Measurements from ENCODE around the gene KANSL3.

KANSL3 gene

DNA sequence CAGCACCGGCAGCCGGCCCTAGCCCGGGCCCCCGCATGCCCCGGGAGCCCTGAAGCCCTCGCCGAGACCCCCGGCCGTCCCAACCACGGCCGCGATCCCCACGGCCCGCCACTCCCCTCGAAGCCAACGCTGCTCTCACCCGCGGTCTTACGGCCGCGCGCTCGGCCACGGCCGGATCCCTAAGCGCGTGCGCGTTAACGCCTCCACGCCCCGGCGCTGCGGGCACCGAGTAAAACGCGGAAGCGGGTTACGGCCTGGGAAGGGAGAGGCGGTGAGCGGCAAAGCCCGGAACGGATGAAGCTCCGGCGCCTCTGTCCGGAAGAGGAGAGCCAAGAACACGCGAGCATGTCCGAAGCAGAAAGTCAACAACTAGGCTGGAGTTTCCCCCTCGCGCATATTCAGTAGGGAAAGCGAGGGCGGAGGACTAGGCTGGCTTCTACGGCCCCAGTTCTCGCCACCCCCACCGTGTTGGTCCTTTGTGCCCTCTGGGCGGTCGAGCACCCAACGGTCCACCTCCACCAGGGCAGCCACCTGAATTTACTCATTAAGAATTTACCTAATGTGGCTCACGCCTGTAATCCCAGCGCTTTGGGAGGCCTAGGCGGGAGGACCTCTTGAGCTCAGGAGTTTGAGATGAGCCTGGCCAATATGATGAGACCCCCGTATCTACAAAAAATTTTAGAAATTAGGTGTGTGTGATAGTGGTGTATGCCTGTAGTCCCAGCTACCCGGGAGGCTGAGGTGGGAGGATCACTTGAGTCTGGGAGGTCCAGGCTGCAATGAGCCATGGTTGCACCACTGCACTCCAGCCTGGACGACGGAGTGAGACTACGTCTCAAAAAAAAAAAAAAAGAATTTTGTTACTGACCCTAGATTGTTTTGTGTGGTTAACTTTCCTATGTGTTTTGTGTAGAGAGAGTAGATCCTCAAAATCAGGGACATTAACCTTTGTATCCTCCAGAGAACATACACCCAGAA, at the start of gene KANSL3:
TSS of gene KANSL3 (minus strand) at position 169 of the 978 bp plus-strand sequence. CDS start 1,177 bp downstream, outside the sequence.
- peak; percentile 93 for DNase-seq (ENCODE audit: low read depth)
- TF ChIP-seq, protein P1, sequence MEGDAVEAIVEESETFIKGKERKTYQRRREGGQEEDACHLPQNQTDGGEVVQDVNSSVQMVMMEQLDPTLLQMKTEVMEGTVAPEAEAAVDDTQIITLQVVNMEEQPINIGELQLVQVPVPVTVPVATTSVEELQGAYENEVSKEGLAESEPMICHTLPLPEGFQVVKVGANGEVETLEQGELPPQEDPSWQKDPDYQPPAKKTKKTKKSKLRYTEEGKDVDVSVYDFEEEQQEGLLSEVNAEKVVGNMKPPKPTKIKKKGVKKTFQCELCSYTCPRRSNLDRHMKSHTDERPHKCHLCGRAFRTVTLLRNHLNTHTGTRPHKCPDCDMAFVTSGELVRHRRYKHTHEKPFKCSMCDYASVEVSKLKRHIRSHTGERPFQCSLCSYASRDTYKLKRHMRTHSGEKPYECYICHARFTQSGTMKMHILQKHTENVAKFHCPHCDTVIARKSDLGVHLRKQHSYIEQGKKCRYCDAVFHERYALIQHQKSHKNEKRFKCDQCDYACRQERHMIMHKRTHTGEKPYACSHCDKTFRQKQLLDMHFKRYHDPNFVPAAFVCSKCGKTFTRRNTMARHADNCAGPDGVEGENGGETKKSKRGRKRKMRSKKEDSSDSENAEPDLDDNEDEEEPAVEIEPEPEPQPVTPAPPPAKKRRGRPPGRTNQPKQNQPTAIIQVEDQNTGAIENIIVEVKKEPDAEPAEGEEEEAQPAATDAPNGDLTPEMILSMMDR (conservative IDR thresholded peaks at IDR 0.05; ENCODE audit: low read length), result no peak
- peak within 1 kb of the TSS; percentile 79 for H3K4me3 ChIP-seq (ENCODE audit: low read length)

DNA sequence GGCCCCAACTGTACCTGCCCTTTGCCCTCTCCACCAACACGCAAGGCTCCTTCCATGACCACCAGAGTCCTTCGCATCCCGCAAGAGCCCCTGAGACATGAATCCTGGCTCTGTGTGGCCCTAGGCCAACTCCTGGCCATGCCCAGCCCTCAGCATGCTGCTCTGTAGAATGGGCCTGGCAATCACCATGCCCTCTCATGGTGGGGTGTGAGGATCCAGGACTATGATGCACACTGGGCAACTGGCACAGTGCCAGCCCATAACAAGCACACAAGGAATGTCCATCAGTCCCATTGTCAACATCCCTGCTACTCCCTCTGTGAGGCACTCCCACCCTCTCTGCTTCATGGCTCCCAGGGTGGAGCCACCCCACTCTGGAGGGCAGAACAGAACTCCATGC, 49.2 kb upstream of the KANSL3 start:
- no peak for DNase-seq (ENCODE audit: low read depth)

DNA sequence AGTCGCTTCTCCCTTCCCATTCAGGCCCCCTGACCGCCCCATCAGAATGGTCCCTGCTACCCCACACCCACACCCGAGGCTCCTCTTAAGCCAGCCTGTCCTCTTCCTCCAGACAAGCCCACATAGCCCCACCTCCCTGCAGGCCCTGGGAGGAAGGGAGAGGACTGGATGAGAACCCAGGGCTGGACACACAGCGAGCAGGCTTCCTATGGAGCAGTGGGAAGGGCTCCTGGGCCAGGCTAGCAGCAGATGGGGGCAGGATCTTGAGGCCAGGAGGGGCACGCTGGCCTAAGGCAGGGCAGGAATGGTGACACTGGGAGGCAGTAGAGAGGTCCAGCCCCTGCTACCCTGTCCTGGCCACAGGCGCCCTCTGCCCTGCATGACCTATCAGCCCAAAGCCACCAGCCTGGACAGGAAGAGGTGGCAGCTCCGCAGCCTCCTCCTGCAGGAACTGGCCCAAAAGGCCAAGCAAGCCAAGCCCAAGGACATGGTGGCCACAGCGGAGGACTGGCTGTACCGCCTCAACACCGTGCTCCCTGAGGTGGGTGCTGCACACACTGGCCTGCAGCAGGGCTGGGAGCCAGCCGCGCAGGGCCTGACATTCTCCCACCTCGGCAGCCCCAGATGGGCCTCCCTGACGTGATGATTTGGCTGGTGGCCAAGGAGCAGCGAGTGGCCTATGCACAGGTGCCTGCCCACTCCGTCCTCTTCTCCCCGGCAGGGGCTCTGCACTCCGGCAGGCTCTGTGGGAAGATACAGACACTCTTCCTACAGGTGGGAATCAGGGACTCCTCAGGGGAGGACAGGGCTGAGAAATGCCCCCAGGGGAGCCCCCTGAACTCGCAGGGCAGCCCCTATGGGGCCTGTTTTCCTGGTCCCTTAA, 47.7 kb upstream of the KANSL3 start:
- no peak for DNase-seq (ENCODE audit: low read depth)
- TF ChIP-seq, protein P1 (conservative IDR thresholded peaks at IDR 0.05; ENCODE audit: low read length), result no peak
- H3K4me3 ChIP-seq (ENCODE audit: low read length), result no peak overlapping the region

More for the DNA sequence above, 49.2 kb upstream of the KANSL3 start:
- TF ChIP-seq, protein P1 (conservative IDR thresholded peaks at IDR 0.05; ENCODE audit: low read length), result no peak
- no peak overlapping the region for H3K4me3 ChIP-seq (ENCODE audit: low read length)

DNA sequence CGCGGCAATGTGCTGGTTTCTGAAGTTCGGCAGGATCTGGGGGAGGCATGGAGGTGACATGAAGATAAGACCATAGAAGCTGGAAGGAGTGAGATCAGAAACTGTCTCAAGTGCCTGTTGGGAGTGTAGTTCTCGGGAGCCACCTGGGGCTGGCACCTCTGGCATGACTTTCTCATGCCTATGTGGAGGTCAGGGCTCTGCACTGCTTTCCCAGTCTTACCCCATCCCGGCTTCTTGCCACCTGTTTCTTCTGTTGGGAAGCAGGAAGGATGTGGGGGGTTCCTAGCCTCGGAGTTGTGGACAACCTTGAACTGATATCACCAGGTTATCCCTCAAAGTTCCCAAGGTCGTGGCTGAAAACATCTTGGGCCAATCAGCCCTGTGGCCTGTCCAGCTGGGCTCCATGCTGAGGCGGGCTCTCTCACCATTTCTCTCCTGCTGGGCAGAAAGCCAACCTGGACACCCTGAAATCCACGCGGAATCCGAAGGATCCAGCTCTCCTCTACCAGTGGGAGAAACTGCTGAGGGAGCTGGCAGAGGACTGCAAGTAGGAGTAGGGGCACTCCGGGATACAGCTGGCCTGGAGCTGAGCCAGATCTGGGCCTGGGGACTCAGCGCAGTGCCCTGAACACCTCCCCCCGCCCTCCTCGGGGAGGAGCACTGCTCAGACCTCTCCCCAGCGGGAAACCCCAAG, 46.9 kb upstream of the KANSL3 start:
- no peak for DNase-seq (ENCODE audit: low read depth)
- TF ChIP-seq, protein P1 (conservative IDR thresholded peaks at IDR 0.05; ENCODE audit: low read length), result no peak
- no peak overlapping the region for H3K4me3 ChIP-seq (ENCODE audit: low read length)

DNA sequence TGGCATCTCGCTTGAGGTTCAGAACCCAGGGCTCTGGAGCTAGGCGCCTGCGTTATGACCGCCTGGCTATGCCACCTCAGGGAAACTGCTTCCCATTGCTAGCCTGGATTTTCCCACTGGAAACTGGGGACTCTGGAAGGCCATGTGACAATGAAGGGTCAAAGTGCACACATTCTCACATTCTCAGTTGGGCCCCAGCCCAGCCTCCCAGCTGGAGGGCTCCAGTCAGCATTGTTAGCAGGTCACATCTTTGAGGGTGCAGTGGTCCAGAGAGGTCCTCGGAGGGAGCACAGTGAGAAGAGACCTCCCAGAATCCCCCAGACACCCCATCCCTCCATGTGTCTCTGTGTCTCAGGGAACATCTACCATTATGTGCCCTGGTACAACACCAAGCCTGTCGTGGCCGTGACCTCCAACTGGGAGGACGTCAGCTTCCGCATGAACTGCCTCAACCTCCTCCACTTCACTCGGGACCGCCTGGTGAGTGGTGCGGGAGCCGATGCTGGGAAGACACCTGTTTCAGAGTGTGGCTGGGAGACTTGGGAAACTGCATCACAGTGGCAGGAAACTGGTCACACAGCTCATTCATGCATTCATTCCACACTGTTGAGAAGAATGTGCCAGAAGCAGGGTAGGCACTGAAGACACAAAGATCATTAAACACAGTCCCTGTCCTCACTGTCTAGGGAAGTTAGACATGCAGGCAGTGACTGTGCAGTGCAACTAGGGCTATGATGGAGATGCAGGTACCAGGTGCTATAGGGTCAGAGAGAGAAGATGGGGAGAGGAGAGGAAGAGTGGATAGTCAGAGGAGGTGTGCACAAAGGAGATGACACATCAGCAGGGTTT, 46.1 kb upstream of the KANSL3 start:
- DNase-seq (ENCODE audit: low read depth), result no peak
- TF ChIP-seq, protein P1 (conservative IDR thresholded peaks at IDR 0.05; ENCODE audit: low read length), result no peak
- H3K4me3 ChIP-seq (ENCODE audit: low read length), result no peak overlapping the region

DNA sequence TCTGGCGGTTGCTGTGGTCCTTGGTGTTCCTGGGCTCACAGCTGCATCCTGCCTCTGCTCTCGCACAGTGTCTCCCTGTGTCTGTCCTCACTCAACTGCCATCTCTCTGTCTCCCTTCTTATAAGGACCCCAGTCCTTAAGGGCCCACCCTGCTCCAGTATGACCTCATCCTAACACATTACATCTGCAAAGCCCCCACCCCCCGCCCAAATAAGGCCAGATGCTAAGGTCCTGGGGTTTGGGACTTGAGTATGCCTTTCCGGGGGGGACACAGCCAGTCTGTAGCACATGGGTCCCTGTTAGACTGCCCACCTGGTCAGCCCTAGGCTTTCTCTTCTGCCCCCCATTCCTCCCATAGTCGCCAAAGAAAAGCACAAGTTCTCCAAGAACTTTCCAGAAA, 45.2 kb upstream of the KANSL3 start:
- H3K4me3 ChIP-seq (ENCODE audit: low read length), result no peak overlapping the region
- TF ChIP-seq, protein P1 (conservative IDR thresholded peaks at IDR 0.05; ENCODE audit: low read length), result no peak
- no peak for DNase-seq (ENCODE audit: low read depth)

Data from AG10803 (cell line).